Smooth muscle cell (in vitro differentiated cells): ENCODE results near the gene SOBP. TPM values are rescaled to one million over a fixed set of nuclear protein-coding genes. Genes with fewer than 3 reads are reported as not detected.

Source experiments
- DNase-seq: peaks from one replicate; lab custom pipeline; 2025; ENCODE audit not compliant: unreplicated experiment; lab: John Stamatoyannopoulos, UW
- H2AFZ ChIP-seq: fragments of 200-600 bp; sonication (generic); 2 replicates; pipeline ENCODE4 v1.6.0; 2016; ENCODE audit warnings: antibody characterized with exemption, low read depth, mild to moderate bottlenecking
- H3F3A ChIP-seq: fragments of 200-600 bp; sonication (generic); 2 replicates; pipeline ENCODE4 v1.6.0; 2017; ENCODE audit warnings: antibody characterized with exemption, low read depth
- H3K27ac ChIP-seq: fragments of 200-600 bp; sonication (generic); 2 replicates; pipeline ENCODE4 v1.5.1; 2016; ENCODE audit warnings: low read depth, mild to moderate bottlenecking
- H3K27me3 ChIP-seq: fragments of 200-600 bp; sonication (generic); 2 replicates; pipeline ENCODE4 v1.6.1; 2016; ENCODE audit warnings: low read depth, mild to moderate bottlenecking
- H3K36me3 ChIP-seq: fragments of 200-600 bp; sonication (generic); 2 replicates; pipeline ENCODE4 v1.5.1; 2016; ENCODE audit warnings: low read depth
- H3K4me1 ChIP-seq: fragments of 200-600 bp; sonication (generic); 2 replicates; pipeline ENCODE4 v1.5.1; 2016; ENCODE audit warnings: low read depth
- H3K4me2 ChIP-seq: fragments of 200-600 bp; sonication (generic); 2 replicates; pipeline ENCODE4 v1.6.0; 2016; ENCODE audit warnings: mild to moderate bottlenecking
- H3K4me3 ChIP-seq: fragments of 200-600 bp; sonication (generic); 2 replicates; pipeline ENCODE4 v1.5.1; 2016; ENCODE audit warnings: mild to moderate bottlenecking
- H3K79me2 ChIP-seq: fragments of 200-600 bp; sonication (generic); 2 replicates; pipeline ENCODE4 v1.6.0; 2016; ENCODE audit warnings: low read depth, mild to moderate bottlenecking
- H3K9ac ChIP-seq: fragments of 200-600 bp; sonication (generic); 2 replicates; pipeline ENCODE4 v1.6.0; 2016; ENCODE audit warnings: low read depth
- H3K9me3 ChIP-seq: fragments of 200-600 bp; sonication (generic); replicated peaks from 2 replicates; pipeline ENCODE4 v1.5.1; 2016; ENCODE audit warnings: low read depth
- H4K20me1 ChIP-seq: fragments of 200-600 bp; sonication (generic); 2 replicates; pipeline ENCODE4 v1.6.0; 2016; ENCODE audit warnings: low read depth
- CTCF ChIP-seq: fragments of 200-600 bp; sonication (generic); IDR thresholded peaks from 2 replicates; pipeline ENCODE4 v1.5.1; 2017; ENCODE audit warnings: borderline replicate concordance, mild to moderate bottlenecking, antibody characterized with exemption; ENCODE audit not compliant: insufficient read depth, poor library complexity, severe bottlenecking
- WGBS: methylation state at CpG from one replicate; pipeline ENCODE4 v1.1.7; 2016; ENCODE audit warnings: low lambda C conversion rate; 5-methylcytosine and 5-hydroxymethylcytosine counted together
- polyA plus RNA-seq: library from polyadenylated mRNA; unstranded; fragments of >200 nt; fragmentation: Nextera tagmentation; extraction: Ambion mirVana; gene quantifications from 2 replicates; pipeline ENCODE4 v1.2.1, GENCODE V29; 2016
- total RNA-seq: library from RNA; depleted of rRNA; stranded (reverse); fragments of >200 nt; gene quantifications from 2 replicates; pipeline ENCODE4 v1.2.3, GENCODE V29; 2014

The SOBP gene
- total RNA-seq (0.67 and 3.0 TPM in 2 replicates), polyA plus RNA-seq (2.7 and 4.0 TPM in 2 replicates)

- Histone ChIP-seq H3F3A (no peaks in the 10 kb centered on the region), H3K79me2 (no peaks in the 10 kb centered on the region), H3K9me3 (no peaks in the 10 kb centered on the region), H3K4me3 (peak within 1 kb of the TSS; percentile 86), H2AFZ (peak within 1 kb of the TSS; percentile 93), H3K27ac (no peak within 1 kb of the TSS), H3K4me1 (peaks cover 28% of the 10 kb centered on the region), H4K20me1 (no peaks in the 10 kb centered on the region), H3K36me3 (no peaks in the 10 kb centered on the region), H3K9ac (peak within 1 kb of the TSS; percentile 20), H3K27me3 (peaks cover 37% of the 10 kb centered on the region), H3K4me2 (peak within 1 kb of the TSS; percentile 96)
- under 1% methylated on average over 98 of the region's 130 CpGs for WGBS
- TF ChIP-seq CTCF = no peak
- DNase-seq = peak; percentile 44
These were observed at the start of gene SOBP for GRCh38 chr6:107489636-107490565. SOBP (plus strand) TSS chr6:107490117; CDS start chr6:107490617, 500 bp downstream.

- H3K4me3 ChIP-seq = no peak overlapping the region
- no peak overlapping the region for H2AFZ ChIP-seq
- H3K9ac ChIP-seq = no peak overlapping the region
- DNase-seq = no peak
- H3K79me2 ChIP-seq = peaks cover 14% of the 10 kb centered on the region
- no peaks in the 10 kb centered on the region for H3K36me3 ChIP-seq
- no peaks in the 10 kb centered on the region for H3K27me3 ChIP-seq
- H3K4me2 ChIP-seq = no peak overlapping the region
- no peaks in the 10 kb centered on the region for H3K9me3 ChIP-seq
- H3K27ac ChIP-seq = no peak overlapping the region
- H4K20me1 ChIP-seq = peaks cover 6% of the 10 kb centered on the region
- H3K4me1 ChIP-seq = peaks cover 4% of the 10 kb centered on the region
- TF ChIP-seq CTCF = no peak
- peaks cover 5% of the 10 kb centered on the region for H3F3A ChIP-seq
These were observed 49.0 kb upstream of the SOBP start for GRCh38 chr6:107440936-107441335.

DNA sequence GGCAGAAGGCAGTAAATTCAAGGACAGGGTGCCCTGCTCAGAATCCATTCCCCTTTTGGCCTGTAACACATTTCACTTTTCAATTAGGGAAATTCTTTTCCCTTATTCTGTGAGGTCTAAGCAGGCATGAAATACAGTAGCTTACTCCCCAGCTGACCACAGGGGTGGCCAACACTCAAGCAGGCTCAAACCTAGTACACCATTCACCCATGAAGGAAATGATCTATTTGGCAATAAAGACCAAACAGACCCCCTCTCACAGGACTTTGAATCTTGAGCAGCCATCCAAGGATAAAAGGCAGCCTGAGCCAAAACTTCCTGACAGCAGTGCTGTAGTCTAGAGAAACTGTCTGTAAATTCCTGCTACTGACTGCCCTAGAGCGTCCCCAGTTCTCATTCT lies 48.2 kb upstream of the SOBP start:
- H3K9me3 ChIP-seq = no peaks in the 10 kb centered on the region
- no peak overlapping the region for H3K9ac ChIP-seq
- H3K79me2 ChIP-seq = peaks cover 14% of the 10 kb centered on the region
- H3K4me3 ChIP-seq = no peak overlapping the region
- H2AFZ ChIP-seq = no peak overlapping the region
- no peak overlapping the region for H3K4me2 ChIP-seq
- H3K36me3 ChIP-seq = no peaks in the 10 kb centered on the region
- no peak for DNase-seq
- H3K27ac ChIP-seq = no peak overlapping the region
- TF ChIP-seq CTCF = no peak
- peaks cover 5% of the 10 kb centered on the region for H3F3A ChIP-seq
- H3K4me1 ChIP-seq = peaks cover 3% of the 10 kb centered on the region
- WGBS = 73% methylated on average over 1 of the region's 1 CpG
- peaks cover 4% of the 10 kb centered on the region for H4K20me1 ChIP-seq
- H3K27me3 ChIP-seq = no peaks in the 10 kb centered on the region
